ENCODE results near the gene CST3.

DNA sequence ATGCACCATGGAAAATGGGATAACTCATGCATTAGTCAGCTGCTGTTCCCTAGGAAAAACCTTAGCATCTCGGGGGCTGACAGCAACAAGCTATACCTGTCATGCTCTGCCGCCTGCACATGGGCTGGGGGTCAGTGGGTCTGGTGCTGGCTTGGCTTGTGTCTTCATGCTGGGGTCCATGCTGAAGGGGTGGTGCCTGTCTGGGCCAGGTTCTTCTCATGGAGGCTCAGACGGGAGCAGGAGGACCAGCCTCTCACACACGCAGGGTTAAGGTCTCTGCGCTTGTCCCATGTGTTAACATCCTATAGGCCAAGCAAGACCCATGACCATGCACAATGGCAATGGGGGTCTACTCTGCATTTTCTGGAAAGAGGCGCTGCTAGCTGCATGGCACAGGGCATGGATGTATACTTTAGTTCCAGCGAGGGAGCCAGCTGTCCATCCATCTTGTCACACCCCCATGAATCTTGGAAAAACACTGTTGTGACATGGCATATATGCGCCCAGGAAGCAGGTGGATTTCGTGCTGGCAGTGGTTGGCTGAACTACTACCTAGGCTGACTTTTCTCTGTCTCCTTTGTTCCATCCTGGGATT lies 24.6 kb upstream of the CST3 start:
- TF ChIP-seq, protein P1, sequence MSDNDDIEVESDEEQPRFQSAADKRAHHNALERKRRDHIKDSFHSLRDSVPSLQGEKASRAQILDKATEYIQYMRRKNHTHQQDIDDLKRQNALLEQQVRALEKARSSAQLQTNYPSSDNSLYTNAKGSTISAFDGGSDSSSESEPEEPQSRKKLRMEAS (IDR thresholded peaks at IDR 0.05): no peak
- TF ChIP-seq JUND (IDR thresholded peaks at IDR 0.05): no peak
- TF ChIP-seq POLR2AphosphoS5 (IDR thresholded peaks at IDR 0.05; ENCODE audit: low read depth, low read length): no peak
- TF ChIP-seq, protein P2, sequence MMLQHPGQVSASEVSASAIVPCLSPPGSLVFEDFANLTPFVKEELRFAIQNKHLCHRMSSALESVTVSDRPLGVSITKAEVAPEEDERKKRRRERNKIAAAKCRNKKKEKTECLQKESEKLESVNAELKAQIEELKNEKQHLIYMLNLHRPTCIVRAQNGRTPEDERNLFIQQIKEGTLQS (IDR thresholded peaks at IDR 0.05): no peak
- TF ChIP-seq ZNF274 (IDR thresholded peaks at IDR 0.05; ENCODE audit: low read depth, low read length): no peak
- TF ChIP-seq, protein P3, sequence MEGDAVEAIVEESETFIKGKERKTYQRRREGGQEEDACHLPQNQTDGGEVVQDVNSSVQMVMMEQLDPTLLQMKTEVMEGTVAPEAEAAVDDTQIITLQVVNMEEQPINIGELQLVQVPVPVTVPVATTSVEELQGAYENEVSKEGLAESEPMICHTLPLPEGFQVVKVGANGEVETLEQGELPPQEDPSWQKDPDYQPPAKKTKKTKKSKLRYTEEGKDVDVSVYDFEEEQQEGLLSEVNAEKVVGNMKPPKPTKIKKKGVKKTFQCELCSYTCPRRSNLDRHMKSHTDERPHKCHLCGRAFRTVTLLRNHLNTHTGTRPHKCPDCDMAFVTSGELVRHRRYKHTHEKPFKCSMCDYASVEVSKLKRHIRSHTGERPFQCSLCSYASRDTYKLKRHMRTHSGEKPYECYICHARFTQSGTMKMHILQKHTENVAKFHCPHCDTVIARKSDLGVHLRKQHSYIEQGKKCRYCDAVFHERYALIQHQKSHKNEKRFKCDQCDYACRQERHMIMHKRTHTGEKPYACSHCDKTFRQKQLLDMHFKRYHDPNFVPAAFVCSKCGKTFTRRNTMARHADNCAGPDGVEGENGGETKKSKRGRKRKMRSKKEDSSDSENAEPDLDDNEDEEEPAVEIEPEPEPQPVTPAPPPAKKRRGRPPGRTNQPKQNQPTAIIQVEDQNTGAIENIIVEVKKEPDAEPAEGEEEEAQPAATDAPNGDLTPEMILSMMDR (IDR thresholded peaks at IDR 0.05 in 2 of 3, conservative IDR thresholded peaks at IDR 0.05 in 1 of 3; ENCODE audit: borderline replicate concordance in 1 of 3, insufficient read depth in 1 of 3, low read depth in 2 of 3, low read length in 2 of 3): no peak
- no peak for TF ChIP-seq EZH2 (IDR thresholded peaks at IDR 0.05)
- TF ChIP-seq YY1 (IDR thresholded peaks at IDR 0.05; ENCODE audit: extremely low read depth, insufficient replicate concordance, low read depth, low read length): no peak
- no peak for TF ChIP-seq POLR2A (IDR thresholded peaks at IDR 0.05; ENCODE audit: borderline replicate concordance, extremely low read depth, insufficient read depth, insufficient read length)
- TF ChIP-seq CEBPB (IDR thresholded peaks at IDR 0.05; ENCODE audit: low read depth): no peak

All from HCT116 (cell line).